NCI-H1105 treated with DMSO at 0.1 percent for 48 hours (cell line): ENCODE data around the gene HAUS5.

Experiments used
- DNase-seq: peaks from one replicate; lab custom pipeline; 2025; lab: John Stamatoyannopoulos, UW

HAUS5 gene

GRCh38 chr19:35608251-35608650 is 4.3 kb upstream of the HAUS5 start:
- DNase-seq: no peak

- no peak for DNase-seq
Observed at GRCh38 chr19:35609851-35610353, 2.6 kb upstream of the HAUS5 start.

GRCh38 chr19:35612224-35612558 is 344 bp upstream of the HAUS5 start:
- no peak for DNase-seq

- no peak for DNase-seq
Observed at GRCh38 chr19:35613574-35613973, 1.0 kb downstream of the HAUS5 start.

GRCh38 chr19:35615036-35615435 is 2.5 kb downstream of the HAUS5 start:
- no peak for DNase-seq

GRCh38 chr19:35618857-35619256 is 6.3 kb downstream of the HAUS5 start:
- DNase-seq: no peak

GRCh38 chr19:35619290-35619923 is 6.9 kb downstream of the HAUS5 start:
- DNase-seq: no peak

GRCh38 chr19:35620001-35620400 is 7.5 kb downstream of the HAUS5 start:
- no peak for DNase-seq

- no peak for DNase-seq
Observed at GRCh38 chr19:35621708-35622107, 9.2 kb downstream of the HAUS5 start.

GRCh38 chr19:35622750-35623149 is 10.2 kb downstream of the HAUS5 start:
- DNase-seq: no peak

- no peak for DNase-seq
Observed at GRCh38 chr19:35623327-35624010, 10.9 kb downstream of the HAUS5 start.

GRCh38 chr19:35628264-35628564 is 15.7 kb downstream of the HAUS5 start:
- DNase-seq: no peak

GRCh38 chr19:35628565-35629331 is 16.2 kb downstream of the HAUS5 start, which contains the start of gene RBM42:
TSS of gene RBM42 (plus strand) at chr19:35629036. CDS start at chr19:35629154, 118 bp downstream.
- DNase-seq: peak; percentile 99

- DNase-seq: no peak
Observed at GRCh38 chr19:35629332-35629633, 16.7 kb downstream of the HAUS5 start.

GRCh38 chr19:35633727-35634440 is 21.3 kb downstream of the HAUS5 start:
- DNase-seq: no peak

- no peak for DNase-seq
Observed at GRCh38 chr19:35636651-35637050, 24.1 kb downstream of the HAUS5 start.

GRCh38 chr19:35637165-35637564 is 24.6 kb downstream of the HAUS5 start:
- no peak for DNase-seq

GRCh38 chr19:35639321-35639639 is 26.7 kb downstream of the HAUS5 start:
- DNase-seq: no peak

- no peak for DNase-seq
Observed at GRCh38 chr19:35639863-35640262, 27.3 kb downstream of the HAUS5 start.

GRCh38 chr19:35641515-35642151 is 29.1 kb downstream of the HAUS5 start, which contains the start of gene ETV2:
TSS of gene ETV2 (plus strand) at chr19:35641745. CDS start at chr19:35642461, 716 bp downstream.
- DNase-seq: no peak

GRCh38 chr19:35642312-35642711 is 29.8 kb downstream of the HAUS5 start:
- DNase-seq: no peak

- no peak for DNase-seq
Observed at GRCh38 chr19:35642798-35643254, 30.3 kb downstream of the HAUS5 start.
